ENCODE data around the gene STEAP1.
"Not testable (repeated sequence)": the region's sequence is repeated elsewhere in the genome, so short reads cannot be mapped to it uniquely, and the experiment has no call there.

The STEAP1 gene

GRCh38 chr7:90153943-90154771, at the start of gene STEAP1:
STEAP1 (plus strand) TSS chr7:90154469; CDS start chr7:90159789, 5,320 bp downstream.
- DNase-seq (ENCODE audit: low read depth): peak; percentile 86

GRCh38 chr7:90114972-90115371, 39.3 kb upstream of the STEAP1 start:
- DNase-seq (ENCODE audit: low read depth): not testable (repeated sequence)

- DNase-seq (ENCODE audit: low read depth): not testable (repeated sequence)
Observed at GRCh38 chr7:90118551-90119177, 35.6 kb upstream of the STEAP1 start.

GRCh38 chr7:90119178-90119971, 34.9 kb upstream of the STEAP1 start:
- no peak for DNase-seq (ENCODE audit: low read depth)

- not testable (repeated sequence) for DNase-seq (ENCODE audit: low read depth)
Observed at GRCh38 chr7:90120205-90120604, 34.1 kb upstream of the STEAP1 start.

GRCh38 chr7:90131746-90132145, 22.5 kb upstream of the STEAP1 start:
- not testable (repeated sequence) for DNase-seq (ENCODE audit: low read depth)

- not testable (repeated sequence) for DNase-seq (ENCODE audit: low read depth)
Observed at GRCh38 chr7:90147079-90147960, 6.9 kb upstream of the STEAP1 start.

- DNase-seq (ENCODE audit: low read depth): not testable (repeated sequence)
Observed at GRCh38 chr7:90149428-90149827, 4.8 kb upstream of the STEAP1 start.

- DNase-seq (ENCODE audit: low read depth): not testable (repeated sequence)
Observed at GRCh38 chr7:90151884-90152283, 2.4 kb upstream of the STEAP1 start.

GRCh38 chr7:90152642-90153253, 1.5 kb upstream of the STEAP1 start:
- DNase-seq (ENCODE audit: low read depth): peak; percentile 70

GRCh38 chr7:90155206-90155605, 937 bp downstream of the STEAP1 start:
- no peak for DNase-seq (ENCODE audit: low read depth)

- peak; percentile 66 for DNase-seq (ENCODE audit: low read depth)
Observed at GRCh38 chr7:90157331-90157730, 3.1 kb downstream of the STEAP1 start.

- not testable (repeated sequence) for DNase-seq (ENCODE audit: low read depth)
Observed at GRCh38 chr7:90157761-90158350, 3.6 kb downstream of the STEAP1 start.

GRCh38 chr7:90163534-90163933, 9.3 kb downstream of the STEAP1 start:
- no peak for DNase-seq (ENCODE audit: low read depth)

- DNase-seq (ENCODE audit: low read depth): no peak
Observed at GRCh38 chr7:90165724-90166123, 11.5 kb downstream of the STEAP1 start.

GRCh38 chr7:90166153-90166552, 11.9 kb downstream of the STEAP1 start:
- no peak for DNase-seq (ENCODE audit: low read depth)

- no peak for DNase-seq (ENCODE audit: low read depth)
Observed at GRCh38 chr7:90167361-90167760, 13.1 kb downstream of the STEAP1 start.

- no peak for DNase-seq (ENCODE audit: low read depth)
Observed at GRCh38 chr7:90169891-90170290, 15.6 kb downstream of the STEAP1 start.

GRCh38 chr7:90172121-90172520, 17.9 kb downstream of the STEAP1 start:
- DNase-seq (ENCODE audit: low read depth): no peak

GRCh38 chr7:90172624-90173023, 18.4 kb downstream of the STEAP1 start:
- no peak for DNase-seq (ENCODE audit: low read depth)

Data from stromal cell of bone marrow (primary cell).